HepG2 (cell line): ENCODE data around the gene BPIFB6. TPM values are rescaled to one million over a fixed set of nuclear protein-coding genes. Genes with fewer than 3 reads are reported as not detected.

Experiments used
- BCL3 ChIP-seq: sonication (generic); formaldehyde crosslinking; IDR thresholded peaks from 2 replicates; pipeline ENCODE4 v1.5.1; 2020; ENCODE audit warnings: mild to moderate bottlenecking, missing genetic modification reagents, moderate library complexity
- ELK4 ChIP-seq: sonication (generic); formaldehyde crosslinking; IDR thresholded peaks from 2 replicates; pipeline ENCODE4 v1.9.0; 2021; ENCODE audit warnings: missing genetic modification reagents, borderline replicate concordance
- FIP1L1 ChIP-seq: fragments of 200-400 bp; formaldehyde crosslinking; IDR thresholded peaks from 2 replicates; pipeline ENCODE4 v1.6.1; 2018; ENCODE audit warnings: low read depth, mild to moderate bottlenecking, low read length, moderate library complexity, borderline replicate concordance; ENCODE audit not compliant: insufficient read depth
- FOSL2 ChIP-seq: sonication (generic); formaldehyde crosslinking; IDR thresholded peaks from 2 replicates; pipeline ENCODE4 v1.4.0; 2020; ENCODE audit warnings: missing genetic modification reagents
- IKZF5 ChIP-seq: IDR thresholded peaks from 2 replicates; pipeline ENCODE4 v1.6.1; 2018; ENCODE audit warnings: missing genetic modification reagents, mild to moderate bottlenecking, missing compliant biosample characterization
- MAF1 ChIP-seq: sonication (generic); formaldehyde crosslinking; IDR thresholded peaks from 2 replicates; pipeline ENCODE4 v1.5.0; 2020; ENCODE audit warnings: missing genetic modification reagents, borderline replicate concordance
- MIER2 ChIP-seq: IDR thresholded peaks from 2 replicates; pipeline ENCODE4 v1.6.1; 2016; ENCODE audit warnings: missing biosample characterization, missing genetic modification reagents
- MXD4 ChIP-seq: IDR thresholded peaks from 2 replicates; pipeline ENCODE4 v1.6.1; 2016; ENCODE audit warnings: mild to moderate bottlenecking, missing biosample characterization, missing genetic modification reagents
- NFATC3 ChIP-seq: sonication (generic); formaldehyde crosslinking; IDR thresholded peaks from 2 replicates; pipeline ENCODE4 v1.5.1; 2020; ENCODE audit warnings: mild to moderate bottlenecking, missing genetic modification reagents
- PBX2 ChIP-seq: IDR thresholded peaks from 2 replicates; pipeline ENCODE4 v1.6.1; 2016; ENCODE audit warnings: control low read depth
- REPIN1 ChIP-seq: sonication (generic); formaldehyde crosslinking; IDR thresholded peaks from 2 replicates; pipeline ENCODE4 v1.8.0; 2022; ENCODE audit warnings: missing genetic modification reagents, low read depth, mild to moderate bottlenecking, borderline replicate concordance
- SALL2 ChIP-seq: sonication (generic); formaldehyde crosslinking; IDR thresholded peaks from 2 replicates; pipeline ENCODE4 v1.8.1; 2023; ENCODE audit warnings: mild to moderate bottlenecking, missing genetic modification reagents, inconsistent platforms
- STAG1 ChIP-seq: sonication (generic); formaldehyde crosslinking; IDR thresholded peaks from 2 replicates; pipeline ENCODE4 v1.4.0; 2020; ENCODE audit warnings: missing genetic modification reagents
- TERF1 ChIP-seq: sonication (generic); formaldehyde crosslinking; IDR thresholded peaks from 2 replicates; pipeline ENCODE4 v1.8.0; 2022; ENCODE audit warnings: mild to moderate bottlenecking, missing genetic modification reagents, moderate library complexity
- THRA ChIP-seq: sonication (generic); formaldehyde crosslinking; IDR thresholded peaks from 2 replicates; pipeline ENCODE4 v1.4.0; 2020; ENCODE audit warnings: missing genetic modification reagents, borderline replicate concordance
- ZNF143 ChIP-seq: sonication (generic); formaldehyde crosslinking; IDR thresholded peaks from 2 replicates; pipeline ENCODE4 v1.4.0; 2020; ENCODE audit warnings: missing genetic modification reagents
- ZNF282 ChIP-seq: fragments of 450-650 bp; IDR thresholded peaks from 2 replicates; pipeline ENCODE4 v1.6.1; 2018; ENCODE audit not compliant: partially characterized antibody
- ZNF770 ChIP-seq: sonication (generic); formaldehyde crosslinking; IDR thresholded peaks from 2 replicates; pipeline ENCODE4 v1.5.0; 2020; ENCODE audit warnings: mild to moderate bottlenecking, missing genetic modification reagents
- polyA plus RNA-seq, 8 experiments: library from polyadenylated mRNA; depleted of rRNA in 3 of 8; stranded (reverse) in 7 of 8; unstranded in 1 of 8; fragments of >200 nt; fragmentation: Illumina TruSeq in 4 of 8; extraction: Trizol in 4 of 8; gene quantifications; 2 replicates each; pipeline versions ENCODE4 v1.2.1 to v1.2.3, GENCODE V29; 2011 to 2016; ENCODE audit warnings: low read depth in 4 of 8, missing spikeins in 1 of 8, mixed read lengths in 1 of 8; ENCODE audit not compliant: insufficient read depth in 1 of 8
- total RNA-seq, 5 experiments: library from RNA; depleted of rRNA; stranded (reverse); fragments of >200 nt; fragmentation: Illumina TruSeq; extraction: Trizol; gene quantifications; 2 replicates each; pipeline ENCODE4 v1.2.3, GENCODE V29; 2016; ENCODE audit warnings: low read depth in 1 of 5

BPIFB6 gene
- total and polyA plus RNA-seq, 2 of the 13 experiments (the other 11 are each of a cell fraction or from before 2014, with no cell fraction given) = 0.13 to 1.7 TPM

- no peak for TF ChIP-seq STAG1 (CRISPR knock-in tag)
- no peak for TF ChIP-seq NFATC3 (CRISPR knock-in tag)
- no peak for TF ChIP-seq ZNF143
- 0 out of 2 replicates have a peak, but pooled peaks have one; percentile 48 for TF ChIP-seq IKZF5 (CRISPR knock-in tag)
- 0 out of 2 replicates have a peak, but pooled peaks have one; percentile 16 for TF ChIP-seq SALL2 (CRISPR knock-in tag)
- TF ChIP-seq FIP1L1 = peak; percentile 76; the same call in 1 of the 2 replicates
- TF ChIP-seq BCL3 (CRISPR knock-in tag) = no peak; the same call in 1 of the 2 replicates
- peak; percentile 35; the same call in 1 of the 2 replicates for TF ChIP-seq FOSL2
- peak; percentile 84; the same call in 1 of the 2 replicates for TF ChIP-seq TERF1 (CRISPR knock-in tag)
- peak; percentile 43; the same call in 1 of the 2 replicates for TF ChIP-seq REPIN1 (CRISPR knock-in tag)
- no peak for TF ChIP-seq ELK4 (CRISPR knock-in tag)
- no peak for TF ChIP-seq MAF1
- no peak for TF ChIP-seq MIER2 (CRISPR knock-in tag)
- TF ChIP-seq ZNF770 (CRISPR knock-in tag) = no peak
- no peak for TF ChIP-seq PBX2
- TF ChIP-seq ZNF282 = no peak
- no peak for TF ChIP-seq MXD4
- peak; percentile 56; the same call in 1 of the 2 replicates for TF ChIP-seq THRA (CRISPR knock-in tag)
Measured at GRCh38 chr20:33026072-33026778, 5.2 kb upstream of the BPIFB6 start (continued).
